Measurements from ENCODE around the gene HIP1.

DNA sequence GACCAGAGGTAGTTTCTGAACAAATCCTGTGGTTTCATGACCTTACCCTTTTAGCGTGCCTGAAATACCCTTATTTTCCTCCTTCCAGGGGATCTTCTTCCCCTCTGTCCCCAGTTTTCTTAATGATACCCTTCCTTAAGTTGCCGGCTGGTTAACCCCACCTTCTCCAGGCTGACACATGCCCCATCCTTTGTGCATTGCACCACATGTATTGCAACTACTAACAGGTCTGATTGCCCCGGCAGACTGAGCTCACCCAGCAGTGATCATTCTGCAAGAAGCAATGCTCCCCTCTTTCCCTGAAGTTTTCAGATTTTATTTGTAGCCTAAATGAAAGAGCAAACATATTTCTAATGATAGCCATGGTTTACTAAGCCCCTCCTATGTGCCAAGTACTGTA lies 108.2 kb downstream of the HIP1 start:
- no peak for TF ChIP-seq ILF3 (IDR thresholded peaks at IDR 0.05; ENCODE audit: borderline replicate concordance)
- TF ChIP-seq, protein P1, sequence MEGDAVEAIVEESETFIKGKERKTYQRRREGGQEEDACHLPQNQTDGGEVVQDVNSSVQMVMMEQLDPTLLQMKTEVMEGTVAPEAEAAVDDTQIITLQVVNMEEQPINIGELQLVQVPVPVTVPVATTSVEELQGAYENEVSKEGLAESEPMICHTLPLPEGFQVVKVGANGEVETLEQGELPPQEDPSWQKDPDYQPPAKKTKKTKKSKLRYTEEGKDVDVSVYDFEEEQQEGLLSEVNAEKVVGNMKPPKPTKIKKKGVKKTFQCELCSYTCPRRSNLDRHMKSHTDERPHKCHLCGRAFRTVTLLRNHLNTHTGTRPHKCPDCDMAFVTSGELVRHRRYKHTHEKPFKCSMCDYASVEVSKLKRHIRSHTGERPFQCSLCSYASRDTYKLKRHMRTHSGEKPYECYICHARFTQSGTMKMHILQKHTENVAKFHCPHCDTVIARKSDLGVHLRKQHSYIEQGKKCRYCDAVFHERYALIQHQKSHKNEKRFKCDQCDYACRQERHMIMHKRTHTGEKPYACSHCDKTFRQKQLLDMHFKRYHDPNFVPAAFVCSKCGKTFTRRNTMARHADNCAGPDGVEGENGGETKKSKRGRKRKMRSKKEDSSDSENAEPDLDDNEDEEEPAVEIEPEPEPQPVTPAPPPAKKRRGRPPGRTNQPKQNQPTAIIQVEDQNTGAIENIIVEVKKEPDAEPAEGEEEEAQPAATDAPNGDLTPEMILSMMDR (IDR thresholded peaks at IDR 0.05 in 2 of 3, conservative IDR thresholded peaks at IDR 0.05 in 1 of 3; ENCODE audit: insufficient read depth in 2 of 3, low read depth in 1 of 3, low read length in 3 of 3), result no peak
